CD4-positive, alpha-beta T cell treated with Interleukin-17A for 1 hour (primary cell): ENCODE measurements around the gene CCL5.
A peak's percentile ranks its signal among the peaks of the same experiment; 100 is the strongest.
"Not testable (repeated sequence)": the region's sequence is repeated elsewhere in the genome, so short reads cannot be mapped to it uniquely, and the experiment has no call there.

Source experiments
- DNase-seq: peaks from one replicate; pipeline ENCODE4 v3.0.0-alpha.2; 2020

The CCL5 gene

GRCh38 chr17:35898283-35899070 lies 18.3 kb upstream of the CCL5 start:
- DNase-seq: peak; percentile 52

GRCh38 chr17:35897772-35898171 lies 17.6 kb upstream of the CCL5 start:
- not testable (repeated sequence) for DNase-seq

- peak; percentile 66 for DNase-seq
Observed at GRCh38 chr17:35895636-35896587, 15.8 kb upstream of the CCL5 start.

- DNase-seq: no peak
Observed at GRCh38 chr17:35894206-35894605, 14.0 kb upstream of the CCL5 start.

- DNase-seq: no peak
Observed at GRCh38 chr17:35893751-35894150, 13.6 kb upstream of the CCL5 start.

GRCh38 chr17:35892091-35893035 lies 12.2 kb upstream of the CCL5 start:
- peak; percentile 63 for DNase-seq

- DNase-seq: no peak
Observed at GRCh38 chr17:35891269-35891668, 11.1 kb upstream of the CCL5 start.

- DNase-seq: peak; percentile 82
Observed at GRCh38 chr17:35890774-35891155, 10.6 kb upstream of the CCL5 start.

- DNase-seq: peak; percentile 39
Observed at GRCh38 chr17:35889818-35890773, 9.9 kb upstream of the CCL5 start.

- DNase-seq: peak; percentile 55
Observed at GRCh38 chr17:35889241-35889640, 9.1 kb upstream of the CCL5 start.

GRCh38 chr17:35878361-35878760 lies 1.8 kb downstream of the CCL5 start:
- no peak for DNase-seq

GRCh38 chr17:35877345-35878029 lies 2.7 kb downstream of the CCL5 start:
- DNase-seq: no peak

GRCh38 chr17:35876534-35876933 lies 3.6 kb downstream of the CCL5 start:
- DNase-seq: no peak

- no peak for DNase-seq
Observed at GRCh38 chr17:35875800-35876139, 4.4 kb downstream of the CCL5 start.

- DNase-seq: peak; percentile 49
Observed at GRCh38 chr17:35875072-35875799, 4.9 kb downstream of the CCL5 start.

- no peak for DNase-seq
Observed at GRCh38 chr17:35872196-35872980, 7.8 kb downstream of the CCL5 start.

GRCh38 chr17:35870906-35871819 lies 9.0 kb downstream of the CCL5 start:
- DNase-seq: peak; percentile 50

- DNase-seq: no peak
Observed at GRCh38 chr17:35868737-35869136, 11.4 kb downstream of the CCL5 start, which contains the start of gene HEATR9. TSS of gene HEATR9 (minus strand) at chr17:35868891. CDS start at chr17:35868742, 149 bp downstream.
